Measurements from ENCODE around the gene TMEM59. TPM values are rescaled to one million over a fixed set of nuclear protein-coding genes. Genes with fewer than 3 reads are reported as not detected.
"Not testable (repeated sequence)": the region's sequence is repeated elsewhere in the genome, so short reads cannot be mapped to it uniquely, and the experiment has no call there.

TMEM59 gene, protein sequence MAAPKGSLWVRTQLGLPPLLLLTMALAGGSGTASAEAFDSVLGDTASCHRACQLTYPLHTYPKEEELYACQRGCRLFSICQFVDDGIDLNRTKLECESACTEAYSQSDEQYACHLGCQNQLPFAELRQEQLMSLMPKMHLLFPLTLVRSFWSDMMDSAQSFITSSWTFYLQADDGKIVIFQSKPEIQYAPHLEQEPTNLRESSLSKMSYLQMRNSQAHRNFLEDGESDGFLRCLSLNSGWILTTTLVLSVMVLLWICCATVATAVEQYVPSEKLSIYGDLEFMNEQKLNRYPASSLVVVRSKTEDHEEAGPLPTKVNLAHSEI
- 198 and 425 TPM in 2 replicates for total RNA-seq

DNA sequence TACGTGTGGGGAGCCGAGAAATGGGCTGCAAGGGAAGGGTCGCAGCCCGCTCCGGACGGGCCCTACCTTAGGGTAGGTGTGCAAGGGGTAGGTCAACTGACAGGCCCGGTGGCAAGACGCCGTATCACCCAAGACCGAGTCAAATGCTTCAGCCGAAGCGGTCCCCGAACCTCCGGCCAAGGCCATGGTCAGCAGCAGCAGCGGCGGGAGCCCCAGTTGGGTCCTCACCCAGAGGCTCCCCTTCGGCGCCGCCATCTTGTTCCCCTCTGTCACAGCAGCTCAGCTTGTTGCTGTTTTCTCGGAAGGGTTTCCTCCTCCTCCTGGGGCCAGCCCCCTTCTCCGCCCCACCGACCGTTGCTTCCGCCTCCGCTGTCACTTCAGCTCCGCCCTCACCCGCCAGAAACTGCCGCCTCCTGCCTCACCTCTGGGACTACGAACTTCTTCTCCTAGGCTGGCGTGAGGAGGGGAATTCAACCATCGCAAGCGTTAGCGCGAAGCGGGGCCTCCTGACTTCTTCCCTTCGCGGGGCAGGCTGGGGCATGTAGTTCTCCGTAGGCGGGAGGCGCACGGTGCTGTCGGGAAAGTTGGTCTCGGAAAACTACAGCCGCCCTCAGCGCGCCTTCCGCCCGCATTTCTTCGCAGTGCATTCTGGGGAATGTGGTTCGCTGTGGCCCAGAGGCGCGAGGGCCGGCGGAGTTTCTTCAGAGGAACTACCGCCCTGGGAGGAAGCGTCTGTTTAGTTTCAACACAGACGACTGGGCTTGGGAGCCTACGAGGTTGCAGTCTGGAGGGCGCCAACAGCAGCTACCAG, at the start of gene TMEM59, which contains the start of gene TCEANC2:
TSS of gene TMEM59 (minus strand) at position 271 of the 811 bp plus-strand sequence. CDS start at position 255, 16 bp downstream.
TSS of gene TCEANC2 (plus strand) at position 675 of the 811 bp plus-strand sequence. CDS start 815 bp downstream, outside the sequence.
- DNase-seq (ENCODE audit: low read depth in 2 of 2), result peak; percentile 96 to 99

DNA sequence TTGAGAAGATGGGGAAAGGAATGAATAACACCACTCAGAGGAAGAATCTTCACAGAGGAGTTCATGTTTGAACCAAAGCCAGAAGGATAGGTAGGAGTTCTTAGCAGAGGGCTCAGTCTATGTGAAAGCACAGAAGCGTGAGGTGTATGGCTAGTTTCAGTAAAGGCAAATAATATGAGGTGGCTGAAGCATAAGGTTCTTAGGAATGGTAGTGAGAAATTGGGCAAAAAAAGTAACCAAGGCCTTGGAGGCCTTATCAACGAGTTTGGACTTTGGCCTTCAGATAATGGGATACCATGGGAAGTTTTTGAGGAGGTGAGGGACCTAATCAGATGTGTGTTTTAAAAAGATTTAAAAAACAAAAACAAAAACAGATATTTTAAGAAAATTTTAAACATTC, 47.5 kb upstream of the TMEM59 start:
- DNase-seq (ENCODE audit: low read depth in 2 of 2), result no peak

DNA sequence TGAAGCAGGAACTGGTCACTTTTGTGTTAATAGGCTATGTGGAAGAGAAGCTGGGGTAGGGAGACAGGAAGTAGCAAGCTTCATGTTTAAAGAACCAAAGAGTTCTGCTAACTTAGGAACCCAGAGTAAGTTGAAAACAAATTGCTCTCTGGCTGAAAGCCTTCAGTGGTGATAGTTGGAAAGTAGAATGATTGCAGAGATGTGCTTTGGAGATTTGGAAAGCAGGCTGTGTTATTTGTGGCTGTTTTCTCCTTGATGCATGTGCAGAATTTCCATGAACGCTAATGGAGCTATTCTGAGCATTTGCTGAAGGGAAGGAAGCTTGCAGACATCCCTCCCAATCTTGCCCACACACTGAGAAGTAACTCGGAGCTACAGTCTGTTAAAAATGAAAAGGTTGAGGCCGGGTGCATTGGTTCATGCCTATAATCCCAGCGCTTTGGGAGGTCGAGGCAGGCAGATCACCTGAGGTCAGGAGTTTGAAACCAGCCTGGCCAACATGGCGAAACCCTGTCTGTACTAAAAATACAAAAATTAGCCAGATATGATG, 46.1 kb upstream of the TMEM59 start:
- no peak for DNase-seq (ENCODE audit: low read depth in 2 of 2)

DNA sequence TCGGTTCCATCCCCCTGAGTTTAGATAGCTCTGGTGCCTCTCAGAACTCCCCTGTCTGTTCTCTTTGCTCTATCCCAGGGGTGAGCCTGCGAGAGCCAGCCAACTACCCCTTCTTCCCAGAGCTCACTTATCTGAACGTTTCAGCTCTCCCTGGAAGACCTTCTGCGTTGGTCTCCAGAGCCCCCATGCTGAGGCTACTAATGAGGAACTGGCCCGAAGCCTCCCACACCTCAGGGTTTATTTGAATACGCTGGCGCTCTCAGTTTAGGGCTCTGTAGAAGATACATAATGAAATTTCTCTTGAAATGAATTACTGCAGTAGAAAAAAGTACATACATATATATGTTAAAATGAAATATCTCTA, 43.9 kb upstream of the TMEM59 start:
- DNase-seq (ENCODE audit: low read depth in 2 of 2), result no peak

DNA sequence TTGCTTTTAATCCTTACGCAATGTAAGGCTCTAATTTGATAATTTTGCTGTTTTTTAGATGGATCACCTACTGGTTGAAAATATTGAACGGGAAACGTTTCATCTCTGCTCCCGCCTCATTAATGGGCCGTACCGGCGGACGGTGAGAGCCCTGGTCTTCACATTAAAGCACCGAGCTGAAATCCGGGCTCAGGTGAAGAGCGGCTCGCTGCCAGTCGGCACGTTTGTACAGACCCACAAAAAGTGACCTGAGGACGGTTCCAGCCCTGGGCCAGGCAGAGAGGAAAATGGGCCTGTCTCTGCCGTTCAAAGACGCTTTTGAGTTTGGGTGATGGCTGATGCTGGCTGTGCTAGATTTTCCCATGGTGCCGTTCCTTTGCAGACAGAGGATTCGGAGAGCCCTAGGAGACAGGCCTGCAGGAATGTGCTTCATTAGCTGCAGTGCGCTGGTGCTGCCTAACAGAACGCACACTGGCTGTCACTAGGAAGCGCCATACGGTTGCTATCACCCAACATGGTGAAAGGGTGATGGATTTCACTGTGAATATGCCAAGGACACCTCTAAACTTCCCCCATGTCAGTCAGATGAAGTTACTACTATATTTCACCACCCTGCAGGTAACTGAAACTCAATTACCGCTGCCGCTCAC, 43.3 kb upstream of the TMEM59 start:
- no peak for DNase-seq (ENCODE audit: low read depth in 2 of 2)

DNA sequence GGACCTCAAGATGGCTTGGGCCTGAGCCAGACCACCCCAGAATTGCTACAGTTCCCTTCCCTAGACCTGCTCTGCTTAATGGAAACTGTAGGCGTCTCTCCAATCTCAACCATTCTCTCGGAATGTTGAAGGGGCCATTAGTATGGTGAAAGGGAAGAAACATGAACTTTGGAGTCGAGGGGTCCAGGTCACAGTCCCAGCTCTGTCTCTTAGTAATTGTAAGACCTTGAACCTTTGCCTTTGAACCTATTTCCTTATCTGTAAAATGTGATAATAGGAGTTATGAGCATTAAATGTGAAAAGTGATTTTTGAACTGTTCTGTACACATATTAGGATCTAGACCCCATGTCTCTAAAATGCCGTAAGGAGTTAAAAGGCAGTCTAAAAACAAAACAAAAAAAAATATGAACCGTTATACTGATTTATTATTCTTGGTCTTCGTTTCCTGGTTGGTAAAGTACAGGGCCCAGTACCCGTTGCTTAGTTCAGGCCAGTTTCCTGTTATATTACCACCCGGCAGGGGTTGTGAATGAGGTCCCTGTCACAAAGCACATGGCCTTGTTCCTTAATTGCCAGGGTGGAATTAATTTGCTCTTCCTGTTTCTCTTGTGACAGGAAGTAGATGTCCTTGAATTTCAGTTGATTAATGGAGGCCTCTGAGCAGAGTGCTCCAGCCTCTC, 42.7 kb upstream of the TMEM59 start:
- peak; percentile 53 to 59 for DNase-seq (ENCODE audit: low read depth in 2 of 2)

GRCh38 chr1:54094730-54095105, 41.7 kb upstream of the TMEM59 start:
- DNase-seq (ENCODE audit: low read depth in 2 of 2), result not testable (repeated sequence)

GRCh38 chr1:54094001-54094729, 41.2 kb upstream of the TMEM59 start:
- no peak for DNase-seq (ENCODE audit: low read depth in 2 of 2)

DNA sequence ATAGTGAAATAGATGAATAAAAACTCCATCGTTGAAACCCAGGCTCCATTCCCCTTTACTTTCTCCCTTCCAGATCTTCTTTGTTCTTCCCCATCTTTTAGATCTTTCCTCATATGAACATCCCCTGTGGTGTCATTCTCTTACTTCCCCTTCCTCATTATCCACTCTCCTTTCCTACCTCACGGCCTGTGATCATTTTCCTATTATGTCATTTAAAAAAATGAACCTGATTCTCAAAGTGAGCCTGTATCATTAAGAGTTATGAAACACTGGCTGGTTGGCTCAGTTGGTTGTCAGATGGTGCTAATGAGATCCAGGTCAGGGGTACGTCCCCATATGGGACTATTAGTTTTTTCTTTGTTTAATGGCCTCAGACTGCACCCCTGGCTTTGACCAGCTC, 38.7 kb upstream of the TMEM59 start:
- DNase-seq (ENCODE audit: low read depth in 2 of 2), result no peak

GRCh38 chr1:54088385-54088784, 35.4 kb upstream of the TMEM59 start:
- DNase-seq (ENCODE audit: low read depth in 2 of 2), result no peak

DNA sequence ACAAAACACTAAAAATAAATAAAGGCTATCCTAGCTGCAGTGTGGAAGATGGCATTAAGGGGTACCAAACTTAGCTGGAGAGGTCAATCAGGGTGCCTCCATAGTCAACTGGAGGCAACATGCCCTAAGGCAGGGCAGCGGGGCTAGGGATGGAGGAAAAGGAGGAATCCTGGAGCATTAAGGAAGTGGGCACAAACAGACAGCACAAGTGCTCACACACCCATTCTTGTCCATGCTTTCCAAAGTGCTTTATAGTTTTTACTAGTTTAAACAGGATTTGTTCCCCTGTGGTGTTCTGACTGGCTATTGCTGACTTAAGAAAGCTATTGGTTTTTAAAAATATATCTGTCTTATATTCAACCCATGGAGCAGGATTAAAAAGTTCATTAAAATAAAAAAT, 33.8 kb upstream of the TMEM59 start:
- no peak for DNase-seq (ENCODE audit: low read depth in 2 of 2)

GRCh38 chr1:54084794-54085193, 31.8 kb upstream of the TMEM59 start:
- DNase-seq (ENCODE audit: low read depth in 2 of 2), result no peak

- peak; percentile 78 to 79 for DNase-seq (ENCODE audit: low read depth in 2 of 2)
Measured at GRCh38 chr1:54081306-54082270, 28.6 kb upstream of the TMEM59 start.

- DNase-seq (ENCODE audit: low read depth in 2 of 2), result no peak
Measured at GRCh38 chr1:54080598-54081049, 27.6 kb upstream of the TMEM59 start.

DNA sequence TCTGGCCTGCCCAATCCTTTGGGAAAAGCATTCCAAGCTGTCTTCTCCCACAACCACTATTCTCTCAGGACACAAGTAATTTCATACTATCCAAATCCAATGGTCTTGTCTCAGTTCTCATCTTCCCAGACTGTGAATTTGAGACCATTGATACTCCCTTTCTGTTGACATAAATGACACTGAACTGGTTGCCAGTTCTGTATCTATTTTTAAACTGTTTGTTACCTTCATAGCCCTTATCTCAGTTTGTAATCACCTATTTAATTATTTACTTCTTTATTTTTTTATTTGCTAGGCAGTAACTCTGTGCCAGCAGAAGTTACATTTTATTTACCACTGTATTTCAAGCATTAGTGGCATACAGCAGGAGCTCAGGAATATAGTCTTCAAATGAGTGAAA, 24.4 kb upstream of the TMEM59 start:
- no peak for DNase-seq (ENCODE audit: low read depth in 2 of 2)

DNA sequence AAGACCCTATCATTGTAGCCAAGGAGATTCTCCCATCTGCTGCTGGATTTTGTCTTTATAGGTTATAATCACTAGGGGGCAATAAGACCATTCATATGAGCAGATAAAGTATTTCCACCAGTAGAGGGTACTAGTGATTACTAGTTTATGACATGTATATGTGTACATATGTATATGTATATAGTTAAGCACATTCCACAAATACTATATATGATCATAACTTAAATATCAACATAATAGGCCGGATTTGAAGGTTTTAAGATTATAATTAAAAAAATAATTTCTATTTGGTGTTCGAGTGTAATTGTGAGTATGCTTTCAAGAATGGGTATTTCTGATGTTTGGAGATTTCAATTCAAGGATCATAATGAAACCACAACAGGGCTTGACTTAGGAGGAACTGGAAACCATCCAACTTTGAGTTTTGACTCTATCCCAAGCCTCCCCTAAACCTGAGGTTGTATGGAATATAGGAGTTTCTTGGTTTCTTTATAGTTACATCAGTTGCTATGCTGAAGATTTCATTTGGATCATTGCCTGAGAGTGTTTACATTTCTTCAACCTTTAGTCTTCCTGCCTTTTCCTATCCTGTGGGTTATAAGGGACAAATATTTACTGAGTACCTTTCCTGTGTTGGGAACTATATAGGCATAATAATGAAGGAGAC, 17.3 kb upstream of the TMEM59 start:
- DNase-seq (ENCODE audit: low read depth in 2 of 2), result peak; percentile 65

- no peak for DNase-seq (ENCODE audit: low read depth in 2 of 2)
Measured at GRCh38 chr1:54069791-54070170, 16.8 kb upstream of the TMEM59 start.

- DNase-seq (ENCODE audit: low read depth in 2 of 2), result no peak
Measured at GRCh38 chr1:54064299-54064698, 11.3 kb upstream of the TMEM59 start.

- DNase-seq (ENCODE audit: low read depth in 2 of 2), result no peak
Measured at GRCh38 chr1:54054438-54054749, 1.4 kb upstream of the TMEM59 start.

All from lung microvascular endothelial cell (primary cell).